Trophoblast cell (in vitro differentiated cells and primary cell): ENCODE results near the gene REEP3.

Experiments used
- DNase-seq, 2 donors: peaks; one replicate each; pipeline ENCODE4 v3.0.0-alpha.2; 2016
- H2AFZ ChIP-seq: 2 replicates; pipeline ENCODE4 v1.6.1; 2013; ENCODE audit warnings: low read length, moderate library complexity, mild to moderate bottlenecking; ENCODE audit not compliant: insufficient read depth, poor library complexity
- H2AK5ac ChIP-seq: 2 replicates; pipeline ENCODE4 v1.6.1; 2013; ENCODE audit warnings: mild to moderate bottlenecking, low read length
- H2BK120ac ChIP-seq: 2 replicates; pipeline ENCODE4 v1.6.1; 2013; ENCODE audit warnings: low read length, mild to moderate bottlenecking, moderate library complexity; ENCODE audit not compliant: insufficient read depth, poor library complexity
- H2BK12ac ChIP-seq: 2 replicates; pipeline ENCODE4 v1.6.1; 2013; ENCODE audit warnings: mild to moderate bottlenecking, low read length, moderate library complexity
- H2BK5ac ChIP-seq: 2 replicates; pipeline ENCODE4 v1.6.1; 2013; ENCODE audit warnings: low read length, low read depth, moderate library complexity, mild to moderate bottlenecking; ENCODE audit not compliant: poor library complexity
- H3K14ac ChIP-seq: 2 replicates; pipeline ENCODE4 v1.6.1; 2013; ENCODE audit warnings: mild to moderate bottlenecking, low read length
- H3K18ac ChIP-seq: 2 replicates; pipeline ENCODE4 v1.6.1; 2013; ENCODE audit warnings: mild to moderate bottlenecking, low read length
- H3K23ac ChIP-seq: 2 replicates; pipeline ENCODE4 v1.6.1; 2013; ENCODE audit warnings: low read length
- H3K27ac ChIP-seq: 2 replicates; pipeline ENCODE4 v1.5.1; 2013; ENCODE audit warnings: low read depth, mild to moderate bottlenecking, inconsistent platforms, low read length, moderate library complexity
- H3K27me3 ChIP-seq: 2 replicates; pipeline ENCODE4 v1.6.1; 2013; ENCODE audit warnings: inconsistent platforms, mild to moderate bottlenecking, low read length, moderate library complexity; ENCODE audit not compliant: insufficient read depth
- H3K36me3 ChIP-seq, 2 experiments: 1 replicate in 1 of 2; 2 replicates in 1 of 2; pipeline ENCODE4 v1.6.1; 2013; ENCODE audit warnings: low read length in 2 of 2, mild to moderate bottlenecking in 2 of 2, moderate library complexity in 1 of 2; ENCODE audit not compliant: insufficient read depth in 2 of 2, control insufficient read depth in 1 of 2
- H3K4ac ChIP-seq: 2 replicates; pipeline ENCODE4 v1.6.1; 2013; ENCODE audit warnings: low read depth, mild to moderate bottlenecking, low read length, moderate library complexity
- H3K4me1 ChIP-seq, 2 experiments: 1 replicate in 1 of 2; 2 replicates in 1 of 2; pipeline ENCODE4 v1.6.1; 2013; ENCODE audit warnings: low read length in 2 of 2, mild to moderate bottlenecking in 2 of 2, moderate library complexity in 1 of 2; ENCODE audit not compliant: insufficient read depth in 2 of 2, control insufficient read depth in 1 of 2
- H3K4me2 ChIP-seq: 2 replicates; pipeline ENCODE4 v1.6.1; 2013; ENCODE audit warnings: inconsistent platforms, mild to moderate bottlenecking, low read length, moderate library complexity
- H3K4me3 ChIP-seq: 2 replicates; pipeline ENCODE4 v1.5.1; 2013; ENCODE audit warnings: mild to moderate bottlenecking, low read depth, low read length, inconsistent platforms
- H3K79me1 ChIP-seq: one replicate; pipeline ENCODE4 v1.6.1; 2013; ENCODE audit warnings: low read length
- H3K79me2 ChIP-seq: 2 replicates; pipeline ENCODE4 v1.6.1; 2013; ENCODE audit warnings: low read length, mild to moderate bottlenecking; ENCODE audit not compliant: control insufficient read depth, insufficient read depth, poor library complexity
- H3K9ac ChIP-seq: 2 replicates; pipeline ENCODE4 v1.6.1; 2013; ENCODE audit warnings: mild to moderate bottlenecking, low read length
- H3K9me3 ChIP-seq: 2 replicates; pipeline ENCODE4 v1.6.1; 2013; ENCODE audit warnings: low read depth, mild to moderate bottlenecking, control low read depth, inconsistent platforms, low read length; ENCODE audit not compliant: insufficient read depth
- H4K12ac ChIP-seq: 2 replicates; pipeline ENCODE4 v1.6.1; 2013; ENCODE audit warnings: low read depth, mild to moderate bottlenecking, low read length, moderate library complexity
- H4K8ac ChIP-seq: 2 replicates; pipeline ENCODE4 v1.6.1; 2013; ENCODE audit warnings: low read depth, mild to moderate bottlenecking, low read length, moderate library complexity
- H4K91ac ChIP-seq: one replicate; pipeline ENCODE4 v1.6.1; 2013; ENCODE audit warnings: low read depth, mild to moderate bottlenecking, low read length, moderate library complexity
- WGBS: extraction: QIAGEN DNeasy Blood & Tissue Kit; methylation state at CpG from one replicate; pipeline ENCODE4 v1.1.7; 2013; ENCODE audit warnings: missing lambda C conversion rate; ENCODE audit not compliant: insufficient read length, insufficient coverage; ENCODE audit errors: extremely low coverage; 5-methylcytosine and 5-hydroxymethylcytosine counted together

REEP3 gene

GRCh38 chr10:63522995-63523394 lies 1.8 kb downstream of the REEP3 start:
- Histone ChIP-seq H3K9me3 (no peaks in the 10 kb centered on the region), H3K18ac (no peak overlapping the region), H3K79me1 (peaks cover 13% of the 10 kb centered on the region), H3K4ac (peak overlapping the region; percentile 15), H2AK5ac (no peak overlapping the region), H4K8ac (no peak overlapping the region), H3K27ac (no peak overlapping the region), H3K4me2 (no peak overlapping the region), H2BK120ac (no peak overlapping the region), H3K4me1 (peaks cover 0 to 6% of the 10 kb centered on the region in 2 experiments), H3K23ac (no peak overlapping the region), H3K27me3 (no peaks in the 10 kb centered on the region), H3K9ac (no peak overlapping the region), H2BK12ac (no peak overlapping the region), H3K4me3 (no peak overlapping the region), H2AFZ (no peak overlapping the region), H2BK5ac (no peak overlapping the region), H3K36me3 (peaks cover 0 to 1% of the 10 kb centered on the region in 2 experiments), H4K12ac (no peak overlapping the region), H3K79me2 (peaks cover 13% of the 10 kb centered on the region), H4K91ac (no peak overlapping the region), H3K14ac (no peak overlapping the region)
- no CpG with 5 or more reads among the region's 2 CpGs for WGBS
- DNase-seq = no peak

DNA sequence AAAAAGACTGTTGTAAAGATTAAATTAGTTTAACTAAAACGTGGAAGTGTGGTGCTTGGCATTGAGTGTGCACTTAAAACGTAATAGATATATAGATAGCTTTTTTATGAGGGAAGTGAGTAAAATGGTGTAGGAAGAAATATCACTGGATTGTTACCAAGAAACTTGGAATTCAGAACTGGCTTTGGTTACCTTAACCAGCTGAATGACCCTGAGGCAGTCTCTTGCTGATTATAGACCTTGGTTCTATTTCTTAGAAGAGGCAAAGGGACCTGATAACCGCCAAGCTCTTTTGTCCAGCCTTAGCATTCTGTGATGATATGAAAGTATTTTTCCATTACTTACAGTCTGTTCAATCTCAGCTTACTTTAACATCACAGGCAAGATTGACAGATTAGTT lies 3.8 kb downstream of the REEP3 start:
- H3K4me2 ChIP-seq = no peak overlapping the region
- H3K27me3 ChIP-seq = no peaks in the 10 kb centered on the region
- H3K9ac ChIP-seq = no peak overlapping the region
- H3K9me3 ChIP-seq = no peaks in the 10 kb centered on the region
- H3K27ac ChIP-seq = no peak overlapping the region
- no peak overlapping the region for H2BK120ac ChIP-seq
- no peak overlapping the region for H4K91ac ChIP-seq
- H2BK5ac ChIP-seq = no peak overlapping the region
- no peak overlapping the region for H3K14ac ChIP-seq
- H3K4ac ChIP-seq = no peak overlapping the region
- H3K79me2 ChIP-seq = peaks cover 9% of the 10 kb centered on the region
- peaks cover 13% of the 10 kb centered on the region for H3K79me1 ChIP-seq
- 100% methylated on average over 1 of the region's 3 CpGs for WGBS
- H4K12ac ChIP-seq = no peak overlapping the region
- no peak overlapping the region for H3K18ac ChIP-seq
- peaks cover 0 to 6% of the 10 kb centered on the region in 2 experiments for H3K4me1 ChIP-seq
- H2AK5ac ChIP-seq = no peak overlapping the region
- no peak overlapping the region for H2BK12ac ChIP-seq
- no peak overlapping the region for H3K4me3 ChIP-seq
- H3K36me3 ChIP-seq = peaks cover 1 to 5% of the 10 kb centered on the region in 2 experiments
- DNase-seq = peak; percentile 23 to 54
- H2AFZ ChIP-seq = no peak overlapping the region
- no peak overlapping the region for H3K23ac ChIP-seq
- no peak overlapping the region for H4K8ac ChIP-seq

DNA sequence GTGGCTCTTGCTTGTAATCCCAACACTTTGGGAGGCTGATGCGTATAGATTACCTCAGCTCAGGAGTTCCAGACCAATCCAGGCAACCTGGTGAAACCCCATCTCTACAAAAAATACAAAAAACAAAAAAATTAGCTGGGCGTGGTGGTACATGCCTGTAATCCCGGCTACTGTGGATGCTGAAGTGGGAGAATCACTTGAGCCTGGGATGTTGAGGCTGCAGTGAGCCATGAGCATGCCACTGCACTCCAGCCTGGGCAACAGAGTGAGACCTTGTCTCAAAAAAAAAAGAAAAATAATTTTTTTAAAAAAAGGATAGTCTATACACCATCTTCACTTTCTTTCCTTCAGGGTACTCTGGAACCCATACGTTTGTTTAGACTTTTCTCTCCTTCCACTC lies 6.2 kb downstream of the REEP3 start:
- no peak overlapping the region for H4K12ac ChIP-seq
- H4K91ac ChIP-seq = no peak overlapping the region
- no peak overlapping the region for H2AFZ ChIP-seq
- H3K9me3 ChIP-seq = no peaks in the 10 kb centered on the region
- DNase-seq = no peak
- H3K4me2 ChIP-seq = no peak overlapping the region
- H3K4me1 ChIP-seq = peaks cover 0 to 5% of the 10 kb centered on the region in 2 experiments
- H3K27ac ChIP-seq = no peak overlapping the region
- no peak overlapping the region for H3K9ac ChIP-seq
- no peak overlapping the region for H3K18ac ChIP-seq
- no peak overlapping the region for H3K4me3 ChIP-seq
- no peak overlapping the region for H2AK5ac ChIP-seq
- no peaks in the 10 kb centered on the region for H3K79me1 ChIP-seq
- no peak overlapping the region for H2BK12ac ChIP-seq
- WGBS = no CpG with 5 or more reads among the region's 4 CpGs
- H3K4ac ChIP-seq = no peak overlapping the region
- no peaks in the 10 kb centered on the region for H3K79me2 ChIP-seq
- no peak overlapping the region for H3K23ac ChIP-seq
- H3K27me3 ChIP-seq = no peaks in the 10 kb centered on the region
- H3K36me3 ChIP-seq = peaks cover 1 to 5% of the 10 kb centered on the region in 2 experiments
- no peak overlapping the region for H3K14ac ChIP-seq
- H2BK120ac ChIP-seq = no peak overlapping the region
- H4K8ac ChIP-seq = no peak overlapping the region
- H2BK5ac ChIP-seq = no peak overlapping the region

DNA sequence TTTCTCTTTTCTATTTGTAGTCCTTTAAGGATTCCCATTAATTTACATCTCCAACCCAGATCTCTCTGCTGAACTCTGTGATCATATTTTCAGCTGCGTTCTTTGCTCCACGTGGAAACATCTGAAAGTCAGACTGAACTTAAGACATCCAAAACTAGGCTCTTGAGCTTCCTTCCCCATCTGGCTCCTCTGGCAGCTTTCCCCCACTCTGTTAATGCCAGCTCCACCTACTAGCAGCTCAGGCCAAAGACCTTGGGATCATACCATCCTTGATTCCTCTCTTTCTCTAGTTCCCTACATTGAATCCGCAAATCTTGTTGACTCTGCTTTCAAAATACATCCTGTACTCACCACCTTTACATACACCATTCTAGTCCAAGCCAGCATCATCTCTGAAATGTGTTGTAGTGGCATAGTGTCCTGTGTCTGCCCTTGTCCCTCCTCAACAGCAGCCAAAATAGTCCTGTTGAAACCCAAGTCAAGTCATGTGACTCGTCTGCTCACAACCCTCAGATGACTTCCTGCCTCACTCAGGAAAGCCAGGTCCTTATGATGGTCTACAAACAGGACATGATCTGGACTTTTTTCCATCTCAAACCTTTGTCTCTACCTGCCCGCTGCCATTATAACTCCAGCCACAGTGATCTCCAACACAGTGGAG lies 7.0 kb downstream of the REEP3 start:
- H3K36me3 ChIP-seq = peaks cover 1 to 5% of the 10 kb centered on the region in 2 experiments
- no peak overlapping the region for H4K91ac ChIP-seq
- H4K12ac ChIP-seq = no peak overlapping the region
- H3K4me1 ChIP-seq = peaks cover 0 to 2% of the 10 kb centered on the region in 2 experiments
- H3K23ac ChIP-seq = no peak overlapping the region
- H2AK5ac ChIP-seq = no peak overlapping the region
- H3K9ac ChIP-seq = no peak overlapping the region
- H2BK12ac ChIP-seq = no peak overlapping the region
- no peak overlapping the region for H2BK5ac ChIP-seq
- H3K4me2 ChIP-seq = no peak overlapping the region
- no peak overlapping the region for H2BK120ac ChIP-seq
- H2AFZ ChIP-seq = no peak overlapping the region
- peak overlapping the region; percentile 17 for H3K4ac ChIP-seq
- no peak overlapping the region for H4K8ac ChIP-seq
- no peak for DNase-seq
- no peak overlapping the region for H3K27ac ChIP-seq
- no peaks in the 10 kb centered on the region for H3K27me3 ChIP-seq
- H3K79me2 ChIP-seq = no peaks in the 10 kb centered on the region
- no peak overlapping the region for H3K14ac ChIP-seq
- no peaks in the 10 kb centered on the region for H3K9me3 ChIP-seq
- H3K79me1 ChIP-seq = no peaks in the 10 kb centered on the region
- H3K4me3 ChIP-seq = no peak overlapping the region
- H3K18ac ChIP-seq = no peak overlapping the region
- no CpG with 5 or more reads among the region's 5 CpGs for WGBS
